GM21737 (cell line): ENCODE data around the gene PNPLA5.

ENCODE experiments used
- ATAC-seq: cut with Tn5 transposase; IDR thresholded peaks from one replicate; pipeline ENCODE4 v1.9.1; 2021; ENCODE audit warnings: mild to moderate bottlenecking, moderate library complexity; ENCODE audit not compliant: unreplicated experiment

PNPLA5 gene

DNA sequence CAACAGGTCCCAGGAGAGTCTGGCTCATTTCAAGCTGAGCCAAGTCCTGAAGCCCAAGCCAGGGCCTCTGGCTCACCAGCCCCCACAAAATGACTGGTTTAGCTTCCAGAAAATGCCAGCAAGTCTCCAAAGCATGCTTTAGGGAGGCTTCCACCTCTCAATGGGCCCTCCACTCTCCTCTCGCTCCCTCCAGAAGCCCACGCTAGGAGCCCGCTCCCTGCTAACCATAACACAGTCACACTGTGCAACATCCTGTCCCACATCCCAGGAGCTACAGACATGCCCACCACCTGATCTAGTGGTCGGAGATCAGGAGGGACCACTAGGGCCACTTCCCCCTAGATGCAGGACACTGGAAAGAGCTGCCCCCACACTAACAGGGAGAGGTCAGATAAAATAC, 36.4 kb downstream of the PNPLA5 start:
- ATAC-seq: no peak

DNA sequence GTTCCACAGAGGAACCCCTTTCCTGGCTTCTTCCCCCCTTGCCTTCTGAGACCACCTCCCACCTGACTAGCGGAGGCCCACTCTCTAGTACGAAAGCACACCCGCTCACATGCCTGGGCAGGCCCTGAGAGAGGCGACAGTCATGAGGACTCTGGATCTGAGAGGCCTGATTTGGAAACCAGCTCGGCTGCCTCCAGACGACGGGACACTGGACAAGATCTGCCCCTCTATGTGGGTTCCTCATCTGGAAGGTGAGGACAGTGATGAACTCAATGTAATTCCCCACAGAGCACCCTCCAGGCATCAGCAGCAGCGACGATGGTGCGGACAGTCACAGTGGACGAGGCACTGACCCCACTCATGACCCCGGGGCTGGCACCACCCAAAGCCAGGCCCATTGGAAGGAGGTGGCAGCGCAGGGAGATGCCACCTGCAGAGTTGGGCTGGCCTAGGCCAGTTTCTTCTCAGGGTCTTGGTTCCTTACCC, 37.0 kb downstream of the PNPLA5 start:
- ATAC-seq: no peak

DNA sequence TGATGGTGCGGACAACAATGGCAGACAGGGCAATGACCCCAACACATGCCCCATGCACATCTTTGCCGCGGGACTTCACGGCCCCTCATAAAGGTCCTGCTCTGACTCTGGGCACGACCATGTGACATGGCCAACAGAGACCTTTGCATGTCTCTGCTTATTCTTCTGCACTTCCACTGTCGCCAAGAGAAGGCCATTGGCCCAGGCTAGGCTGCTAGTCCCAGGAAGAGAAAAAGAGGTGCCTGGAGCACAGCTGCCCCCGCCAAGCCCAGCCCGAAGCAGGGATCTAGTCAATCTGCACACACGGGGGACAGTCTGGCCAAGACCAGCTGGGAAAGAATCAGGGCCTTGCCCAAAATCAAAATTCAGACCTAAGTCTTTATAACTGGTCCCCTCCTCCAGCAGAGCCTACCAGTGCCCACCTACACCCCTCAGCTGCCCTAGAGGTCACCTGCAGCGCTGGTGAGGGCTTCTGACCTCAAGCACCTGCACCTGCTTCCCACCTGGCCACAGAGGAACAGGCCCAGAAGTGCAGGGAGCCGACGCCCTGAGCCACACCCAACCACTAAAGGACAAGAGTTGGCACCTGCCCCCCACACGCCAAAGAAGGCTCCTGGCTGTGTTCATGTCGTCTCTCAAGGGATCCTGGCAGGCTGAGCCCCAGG, 37.6 kb downstream of the PNPLA5 start:
- ATAC-seq: no peak

DNA sequence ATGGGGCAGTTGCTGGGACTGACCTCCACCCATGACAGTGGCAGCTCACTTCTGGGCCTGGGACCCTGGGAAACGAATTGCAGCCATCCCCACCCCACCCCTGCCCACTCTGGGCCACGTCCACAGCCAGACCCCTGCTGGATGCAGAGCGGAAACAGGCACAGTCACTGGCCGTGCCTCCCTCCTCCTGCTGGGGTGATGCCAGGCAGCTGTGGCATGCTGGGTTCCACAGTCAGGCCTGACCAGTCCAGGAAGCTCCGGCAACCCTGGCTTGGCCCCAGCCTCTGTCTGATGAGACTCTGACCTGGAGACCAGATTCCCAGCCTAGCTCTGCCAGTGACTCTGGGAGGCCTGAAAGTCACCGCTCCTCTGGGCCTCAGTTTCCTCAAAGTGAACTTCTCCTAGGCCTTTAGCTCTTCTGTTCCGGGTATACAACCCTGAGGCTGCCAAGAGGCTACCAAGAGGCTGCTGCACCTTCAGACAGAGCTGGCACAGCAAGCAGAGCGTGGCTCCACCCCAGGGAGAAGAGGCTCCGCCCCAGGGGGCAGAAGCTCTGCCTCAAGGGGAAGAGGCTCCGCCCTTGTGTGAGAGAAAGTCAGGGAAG, 38.4 kb downstream of the PNPLA5 start:
- no peak for ATAC-seq

DNA sequence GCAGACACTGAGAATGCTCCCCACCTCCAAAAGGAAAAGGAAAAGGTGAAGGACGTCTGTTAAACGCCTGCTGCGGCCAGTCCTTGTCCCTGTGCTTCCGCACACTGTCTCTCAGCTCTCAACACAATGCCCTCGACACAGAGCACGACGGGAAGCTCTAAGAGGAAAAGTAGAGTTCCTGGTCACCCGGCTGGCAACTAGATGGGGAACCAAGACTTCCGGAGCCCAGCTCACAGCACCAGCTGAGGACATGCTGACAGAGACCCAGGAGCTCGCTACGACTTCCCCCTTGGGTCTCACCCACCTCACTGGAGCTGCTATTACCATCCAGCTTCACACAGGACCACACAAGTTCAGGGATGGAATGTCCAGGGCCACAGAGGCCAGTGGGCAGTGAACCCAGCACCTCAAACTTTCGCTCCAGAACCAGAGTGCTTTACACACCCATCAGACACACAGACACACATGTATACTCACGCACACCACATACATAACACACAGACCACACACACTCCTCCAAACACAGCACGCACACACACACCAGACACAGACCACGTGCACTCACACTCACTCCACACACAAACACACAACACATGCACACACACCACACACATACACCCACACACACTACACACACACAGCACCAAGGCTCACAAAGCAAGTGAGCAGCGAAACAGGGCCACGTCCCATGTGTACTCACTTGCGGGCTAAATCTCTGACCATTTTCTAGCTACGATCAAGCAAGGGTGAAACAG, 39.1 kb downstream of the PNPLA5 start:
- no peak for ATAC-seq

DNA sequence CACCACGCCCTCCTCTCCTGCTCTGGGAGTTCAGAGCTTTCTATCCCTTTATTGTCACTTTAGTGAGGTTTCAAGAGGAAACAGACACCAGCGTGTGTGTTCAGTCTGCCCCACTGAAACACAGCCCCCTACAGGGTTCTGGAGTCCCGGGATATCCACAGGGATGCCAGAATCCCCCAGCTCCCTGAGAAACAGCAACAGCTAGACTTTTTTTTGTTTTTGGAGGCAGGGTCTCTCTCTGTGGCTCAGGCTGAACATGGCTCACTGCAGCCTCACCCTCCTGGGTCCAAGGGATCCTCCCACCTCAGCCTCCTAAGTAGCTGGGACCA, 39.9 kb downstream of the PNPLA5 start:
- no peak for ATAC-seq

DNA sequence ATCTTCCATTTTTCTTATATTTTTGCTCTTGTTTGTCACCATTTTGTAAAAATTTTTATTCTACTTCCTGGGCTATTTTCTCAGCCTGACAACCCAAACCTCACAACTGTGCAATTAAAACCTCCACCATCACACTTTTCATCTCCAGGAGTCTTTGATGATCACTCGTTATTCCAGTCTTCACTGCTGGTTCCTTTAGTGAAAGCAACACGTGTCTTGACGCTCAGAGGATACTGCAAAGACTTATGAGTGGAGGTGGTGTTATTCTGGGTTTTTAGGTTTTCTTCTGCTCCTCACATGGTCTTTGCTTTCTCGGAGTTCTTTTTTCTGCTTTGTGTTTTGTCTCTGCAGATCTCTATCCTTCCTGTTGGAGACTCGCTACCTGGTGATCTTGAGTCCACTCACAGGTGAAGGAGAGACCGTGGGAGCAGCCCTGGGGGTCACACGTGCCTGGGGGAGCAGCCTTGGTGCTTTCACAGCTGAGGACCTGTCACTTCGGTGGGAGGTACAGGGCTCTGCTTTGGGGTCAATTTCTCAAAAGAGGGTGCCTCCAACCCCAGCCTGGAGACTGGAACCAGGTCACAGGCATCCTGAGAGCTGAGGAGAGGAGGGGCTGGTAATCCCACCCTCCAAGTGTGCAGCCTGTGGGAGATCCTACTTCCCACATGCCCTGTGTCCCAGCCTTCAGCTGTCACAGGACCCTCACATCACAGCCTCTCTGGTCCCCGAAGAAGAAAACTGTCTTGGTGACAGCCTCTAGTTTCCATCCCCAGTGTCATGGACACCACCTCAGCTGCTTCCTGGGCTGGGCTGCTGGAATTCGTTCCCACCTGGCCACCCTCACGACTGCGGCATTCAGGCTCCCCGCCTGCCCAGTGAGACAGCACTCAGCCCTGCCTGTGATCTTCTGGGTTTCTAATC, 40.5 kb downstream of the PNPLA5 start:
- no peak for ATAC-seq

DNA sequence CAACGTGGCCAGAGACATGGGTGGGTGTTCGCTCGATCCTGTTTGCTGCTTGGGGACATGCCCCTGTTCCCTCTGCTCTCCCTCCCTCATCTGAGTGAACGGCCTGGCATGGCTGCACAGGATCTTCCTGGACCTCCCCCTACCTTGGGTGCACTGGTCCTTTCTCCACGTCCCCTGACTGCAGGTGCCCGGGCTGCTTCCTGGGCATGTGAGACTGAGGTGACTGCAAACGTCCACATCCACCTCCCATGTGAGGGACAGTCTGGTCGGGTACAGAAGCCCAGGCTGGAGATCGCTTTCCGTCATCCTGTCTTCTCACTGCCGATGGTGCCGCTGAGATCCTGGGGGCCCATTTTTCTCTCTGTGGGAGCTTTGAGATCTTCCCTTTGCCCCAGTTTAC, 41.3 kb downstream of the PNPLA5 start:
- no peak for ATAC-seq

DNA sequence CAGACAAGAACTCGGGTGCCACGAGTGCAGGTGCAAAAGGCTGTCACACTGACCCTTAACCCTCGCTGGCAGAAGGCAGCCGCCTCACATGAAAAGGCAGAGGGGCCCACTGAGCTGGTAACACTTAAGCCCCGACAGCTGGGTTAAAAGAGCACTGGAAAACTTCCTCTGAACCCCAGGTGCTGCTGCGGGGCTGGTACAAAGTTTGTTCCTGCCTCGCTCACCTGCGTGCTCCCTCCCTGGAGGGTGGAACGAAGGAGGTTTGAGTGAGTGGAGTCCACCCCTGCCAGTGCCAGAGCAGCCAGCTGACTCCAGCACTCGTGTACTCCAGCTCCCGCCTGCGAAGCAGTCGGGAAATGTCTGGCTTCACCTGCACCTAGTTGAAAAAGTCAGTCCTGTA, 42.1 kb downstream of the PNPLA5 start:
- ATAC-seq: no peak

DNA sequence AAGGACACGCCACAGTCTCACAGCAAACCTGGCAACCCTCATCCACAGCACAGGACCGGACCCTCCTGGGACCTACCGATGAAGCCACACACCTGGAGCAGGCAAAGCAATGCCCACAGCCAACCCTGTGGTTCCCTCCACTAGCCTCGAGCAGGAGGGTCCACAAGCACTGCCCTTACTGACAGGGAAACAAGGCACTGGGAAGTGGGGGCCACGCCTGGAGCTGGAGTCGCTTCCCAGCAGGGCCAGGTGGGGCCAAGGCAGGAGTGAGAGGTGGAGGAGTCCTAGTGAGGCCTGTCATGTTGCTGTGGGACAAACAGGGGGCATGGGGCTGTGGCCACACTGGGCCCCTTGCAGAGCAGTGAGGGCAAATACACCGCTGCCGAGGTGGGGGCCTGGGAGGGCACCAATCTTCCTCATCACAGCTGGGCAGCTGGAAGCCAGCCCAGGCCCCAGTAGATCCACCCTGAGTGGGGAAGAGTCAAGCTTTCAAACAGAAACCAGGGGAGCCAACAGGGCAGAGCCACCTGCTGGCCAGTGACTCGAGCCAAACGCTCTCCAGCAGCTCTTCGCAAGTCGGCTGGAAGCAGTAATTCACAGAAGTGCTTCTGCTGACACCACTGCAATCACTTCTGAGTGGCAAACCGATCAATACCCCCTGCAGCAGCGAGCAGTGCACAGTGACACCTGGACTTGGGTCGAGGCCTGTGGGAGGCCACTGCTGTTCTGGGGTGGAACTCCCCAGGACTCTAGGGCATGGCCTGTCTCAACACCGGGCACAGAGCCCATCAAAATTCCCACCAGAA, 43.2 kb downstream of the PNPLA5 start:
- no peak for ATAC-seq

DNA sequence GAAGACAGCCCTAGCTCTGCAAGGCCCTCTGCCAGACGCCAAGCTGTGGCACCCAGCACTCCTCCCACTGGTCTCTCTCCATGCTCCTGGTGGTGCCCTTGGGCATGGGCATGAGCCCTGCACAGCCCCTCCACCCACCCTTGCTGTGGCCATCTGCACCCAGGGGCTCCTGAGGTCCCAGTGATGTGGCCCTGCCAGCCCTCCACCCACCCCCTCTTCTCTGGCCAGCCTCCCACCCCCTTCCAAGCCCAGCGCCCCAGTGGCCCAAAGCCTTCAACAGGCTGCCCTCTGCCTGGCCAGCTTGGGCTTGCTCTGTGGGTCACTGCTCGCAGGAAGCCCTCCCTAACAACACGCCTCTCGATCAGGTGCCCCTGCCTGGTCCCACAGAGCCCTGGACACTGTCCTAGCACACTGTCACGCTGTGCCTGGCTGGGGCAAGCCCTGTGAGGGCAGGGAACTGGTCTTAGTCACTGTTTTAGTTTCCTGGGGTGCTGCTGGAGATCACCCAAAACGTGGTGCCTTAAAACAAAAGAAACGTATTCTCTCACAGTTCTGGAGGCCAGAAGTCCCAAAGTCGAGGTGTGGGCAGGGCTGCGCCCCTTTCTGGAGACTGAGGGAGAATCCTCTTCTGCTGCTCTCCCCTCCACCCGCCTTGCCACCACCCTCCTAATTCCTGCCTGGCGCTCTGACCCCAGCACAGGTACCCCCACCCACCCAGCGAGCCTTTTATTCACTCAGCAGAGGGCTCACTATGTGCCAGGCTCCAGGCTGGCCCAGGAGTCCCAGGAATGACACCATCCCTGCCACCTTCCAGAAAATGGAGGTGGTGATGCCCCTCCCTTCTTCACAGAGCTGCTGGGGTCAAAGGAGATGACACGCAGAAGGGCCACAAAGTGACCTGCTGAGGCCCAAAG, 44.2 kb downstream of the PNPLA5 start:
- no peak for ATAC-seq

DNA sequence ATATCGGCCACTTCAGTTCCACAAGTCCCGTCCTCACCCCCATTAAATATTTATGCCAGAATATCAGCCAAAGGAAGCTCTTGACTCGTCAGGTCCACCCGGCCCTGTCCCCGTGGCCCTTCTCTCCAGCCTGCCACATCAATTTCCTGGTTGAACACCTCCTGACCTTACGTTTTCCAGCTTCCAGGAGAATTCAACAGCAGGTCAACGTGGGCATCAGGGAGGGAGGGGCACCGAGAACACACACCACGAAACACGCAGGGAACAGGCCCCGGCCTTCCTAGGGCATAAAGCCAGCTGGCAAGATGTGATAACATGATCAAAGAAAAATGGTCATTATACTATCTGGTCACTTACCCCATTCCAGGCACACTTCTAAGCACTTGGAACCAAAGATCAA, 44.8 kb downstream of the PNPLA5 start:
- no peak for ATAC-seq

DNA sequence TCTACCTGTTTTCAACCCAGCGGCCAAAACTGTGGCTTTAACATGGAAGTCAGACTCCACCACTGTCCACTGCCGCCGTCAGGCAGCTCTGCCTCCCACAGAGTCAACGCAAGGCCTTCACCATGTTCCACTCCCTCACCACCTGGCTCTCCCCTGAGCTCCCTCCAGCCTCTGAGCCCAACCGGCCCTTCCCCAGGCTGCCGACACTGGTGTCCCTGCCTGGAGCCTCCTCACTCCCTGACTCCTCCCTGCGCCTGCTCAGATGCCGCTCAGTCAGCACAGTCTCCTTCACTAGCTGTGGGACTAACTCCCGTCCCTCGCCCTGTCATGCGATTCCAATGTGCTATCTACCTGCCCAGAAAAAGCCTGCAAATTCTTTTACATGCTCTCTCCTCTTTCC, 45.8 kb downstream of the PNPLA5 start:
- ATAC-seq: no peak

DNA sequence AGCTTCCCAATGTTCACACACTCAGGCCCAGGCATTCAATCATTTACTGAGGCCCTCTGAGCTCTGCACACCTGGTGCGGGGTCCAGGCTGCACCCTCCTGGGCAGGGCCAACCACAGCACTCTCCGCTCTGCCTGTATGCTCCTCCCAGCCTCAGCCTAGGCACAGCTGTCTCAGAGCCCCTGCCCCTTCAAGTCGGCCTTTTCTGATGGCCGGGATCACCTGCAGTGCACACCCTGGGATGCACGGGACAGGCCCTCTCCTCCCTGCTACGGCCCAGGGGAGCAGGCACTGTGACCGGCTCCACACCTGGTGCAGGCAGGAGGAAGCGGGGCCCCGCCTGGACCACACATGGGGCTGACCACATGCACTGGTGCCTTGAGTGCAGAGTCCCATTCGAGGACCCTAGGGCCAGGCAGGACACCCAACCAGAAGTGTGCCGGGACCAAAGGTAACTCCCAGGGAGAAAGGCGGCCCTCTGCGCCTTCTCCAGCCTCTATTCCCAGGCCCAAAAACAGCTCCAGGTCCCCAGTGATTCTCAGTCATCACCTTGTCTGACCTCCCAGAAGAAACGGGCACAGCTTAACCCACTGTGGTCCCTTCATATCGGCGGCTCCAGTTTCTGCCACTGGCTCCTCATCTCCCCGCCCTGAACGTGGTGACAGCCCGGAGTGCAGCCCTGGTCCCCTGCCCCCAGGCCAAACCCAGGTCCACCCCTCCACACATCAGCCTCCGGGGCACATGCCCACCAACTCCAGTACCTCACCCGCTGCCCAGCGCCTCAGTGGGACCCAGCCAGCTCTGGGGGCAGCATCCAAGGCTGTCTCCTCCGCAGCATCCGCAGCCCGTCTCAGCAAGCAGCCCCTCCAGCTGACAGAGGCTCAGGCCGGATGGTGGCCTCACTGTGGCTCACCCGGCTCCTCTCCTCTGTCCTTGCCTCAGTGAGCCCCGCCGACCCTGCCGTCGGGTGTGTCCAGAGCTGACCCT, 47.0 kb downstream of the PNPLA5 start:
- no peak for ATAC-seq

DNA sequence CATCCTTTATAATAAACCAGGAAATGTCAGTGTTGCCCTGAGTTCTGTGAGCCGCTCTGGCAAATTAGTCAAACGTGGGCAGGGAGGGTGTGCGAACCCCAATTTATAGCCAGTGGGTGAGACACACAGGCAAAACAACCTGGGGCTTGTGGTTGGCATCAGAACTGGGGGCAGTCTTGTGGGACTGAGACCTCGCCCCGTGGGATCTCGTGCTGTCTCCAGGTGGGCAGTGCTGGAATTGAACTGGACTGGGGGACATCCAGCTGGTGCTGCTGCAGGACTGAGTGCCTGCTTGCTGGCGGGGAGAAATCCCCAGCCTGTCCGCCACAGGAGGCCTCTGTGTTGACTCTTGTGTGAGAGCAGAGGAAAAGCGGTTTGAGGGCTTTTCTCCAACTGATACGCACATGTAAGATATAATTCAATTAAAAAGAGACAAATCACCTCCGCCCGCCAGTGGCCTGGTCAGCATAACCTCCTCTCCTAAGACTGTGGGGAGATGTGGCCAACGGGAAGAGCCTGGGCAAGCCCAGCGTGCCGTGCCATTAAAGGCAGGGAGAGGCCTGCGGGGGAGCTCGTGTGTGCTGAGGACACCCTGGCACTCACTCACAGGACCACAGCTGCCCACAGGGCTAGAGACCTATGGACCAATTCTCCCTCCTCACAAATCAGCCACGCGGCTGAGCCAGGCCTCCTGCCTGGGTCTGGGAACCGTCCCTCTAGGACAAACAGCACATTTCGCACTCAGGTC, 47.9 kb downstream of the PNPLA5 start:
- no peak for ATAC-seq

DNA sequence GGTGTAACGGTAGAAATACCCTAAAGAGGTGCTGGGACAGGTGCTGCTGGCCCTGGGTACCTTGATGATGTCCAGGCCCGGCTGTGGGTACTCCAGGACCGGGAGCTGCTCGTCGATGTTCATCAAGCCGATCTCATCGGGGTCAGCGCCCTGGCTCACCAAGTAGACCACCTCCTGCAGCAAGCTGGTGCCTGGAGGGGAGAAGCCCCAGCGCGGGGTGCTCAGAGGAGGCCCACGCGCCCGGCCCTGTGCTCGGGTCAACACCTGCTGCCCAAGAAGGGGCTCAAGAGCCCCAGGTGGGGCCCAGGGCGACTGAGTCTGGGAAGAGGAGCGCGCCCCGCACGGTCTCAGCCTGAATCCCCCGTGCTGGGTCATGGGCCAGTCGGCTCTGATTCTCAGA, 50.1 kb downstream of the PNPLA5 start:
- no peak for ATAC-seq

DNA sequence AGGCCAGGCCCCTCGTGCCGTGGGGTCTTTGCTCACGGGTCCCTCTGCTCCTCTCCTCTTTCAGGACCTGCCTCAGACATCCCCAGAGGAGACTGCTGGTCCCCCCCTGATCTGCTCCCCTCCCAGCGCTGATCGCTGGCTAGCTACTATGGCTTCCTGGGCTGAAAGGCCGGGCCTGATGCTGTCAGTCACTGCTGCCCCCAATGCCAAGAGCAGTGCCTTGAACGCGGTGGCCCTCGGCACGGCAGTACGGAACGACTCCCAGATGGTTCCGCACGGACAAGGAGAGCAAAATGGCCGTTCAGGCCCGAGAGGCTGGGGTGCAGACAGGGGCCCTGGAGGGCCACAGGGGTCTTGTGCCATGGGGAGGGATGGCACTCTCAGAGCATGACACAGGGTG, 51.0 kb downstream of the PNPLA5 start:
- no peak for ATAC-seq

DNA sequence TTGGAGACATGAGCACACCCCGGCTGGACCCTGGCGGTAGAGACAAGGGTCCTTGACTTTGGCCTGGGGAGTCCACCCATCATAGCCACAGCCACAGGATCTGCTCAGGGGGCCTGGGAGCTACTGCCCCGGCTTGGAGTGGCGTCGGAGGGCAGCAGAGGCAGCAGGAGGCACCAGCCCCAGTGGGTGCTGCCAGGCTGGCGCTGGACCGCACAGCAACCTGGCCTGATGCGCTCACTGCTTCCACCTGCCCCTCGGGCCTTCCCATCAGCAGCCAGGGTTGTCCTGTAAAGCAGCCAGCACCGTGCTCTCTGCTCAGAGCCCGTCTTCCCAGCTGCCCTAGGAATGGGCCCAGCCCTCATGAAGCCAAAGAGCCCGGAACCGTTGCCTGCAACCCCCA, 51.4 kb downstream of the PNPLA5 start:
- ATAC-seq: no peak
